Activated T-helper 2 cell treated with anti-CD3 and anti-CD28 coated beads, Interferon-gamma antibody, Interleukin-2, Interleukin-4, amounts not matched to agents 10 μg/mL and 5 μg/mL and 100 μg/mL, durations not matched to agents 14 hours and 24 hours and 36 hours (primary cell): Measurements from ENCODE around the gene PI4KA. TPM values are rescaled to one million over a fixed set of nuclear protein-coding genes. Genes with fewer than 3 reads are reported as not detected.
A peak's percentile ranks its signal among the peaks of the same experiment; 100 is the strongest.

Experiments
- DNase-seq: peaks from one replicate; pipeline ENCODE4 v3.0.0; 2021; ENCODE audit warnings: low spot score
- H3K27ac Mint-ChIP-seq: one replicate; pipeline ENCODE4 v1.8.0; 2021; ENCODE audit warnings: mixed read lengths
- H3K27me3 Mint-ChIP-seq: one replicate; pipeline ENCODE4 v1.8.0; 2021; ENCODE audit warnings: low read depth, mixed read lengths
- H3K36me3 Mint-ChIP-seq: one replicate; pipeline ENCODE4 v1.8.0; 2021; ENCODE audit warnings: low read depth, mixed read lengths
- H3K4me1 Mint-ChIP-seq: one replicate; pipeline ENCODE4 v1.8.0; 2021; ENCODE audit warnings: low read depth, mixed read lengths
- H3K4me3 Mint-ChIP-seq: one replicate; pipeline ENCODE4 v1.8.0; 2021; ENCODE audit warnings: low read depth, mild to moderate bottlenecking, moderate library complexity, mixed read lengths
- H3K9me3 Mint-ChIP-seq: one replicate; pipeline ENCODE4 v1.8.0; 2021; ENCODE audit warnings: mixed read lengths
- intact Hi-C: fragments of 100-400 bp; cut with micrococcal nuclease; formaldehyde crosslinking; loops from one replicate; pipeline ENCODE4 v1.15.1; 2023
- total RNA-seq: library from RNA; stranded (reverse); gene quantifications from 2 replicates; pipeline ENCODE4 v1.2.3, GENCODE V29; 2022

The PI4KA gene
- total RNA-seq, 1 donor from 2014 or later, result 73.4 TPM

DNA sequence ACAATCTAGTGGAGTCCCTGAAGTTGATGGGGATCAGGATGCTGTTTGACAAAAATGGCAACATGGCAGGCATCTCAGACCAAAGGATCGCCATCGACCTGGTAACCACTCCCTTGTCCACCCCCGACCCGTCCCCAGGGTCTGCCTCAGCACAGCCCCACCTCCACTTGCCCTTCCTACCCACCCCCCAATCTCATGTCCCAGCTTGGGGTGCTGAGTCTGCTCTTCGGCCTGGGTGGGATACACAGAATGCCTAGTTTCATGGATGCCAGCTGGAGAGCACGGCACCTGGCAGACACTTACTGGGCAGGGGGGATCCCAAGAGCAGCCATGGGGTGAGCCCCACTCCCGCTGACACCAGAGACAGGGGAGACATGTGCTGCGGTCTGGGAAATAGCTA is 72.6 kb downstream of the PI4KA start:
- Mint-ChIP-seq H3K4me3 (no peak overlapping the region), H3K4me1 (peaks cover 19% of the 10 kb centered on the region), H3K27ac (no peak overlapping the region), H3K36me3 (peaks cover 24% of the 10 kb centered on the region), H3K27me3 (no peaks in the 10 kb centered on the region), H3K9me3 (no peaks in the 10 kb centered on the region)
- intact Hi-C loops, result loop anchor here (10.0 kb wide), 1 partner anchor 69 kb away; the partner anchor contains the start of genes PI4KA and SNAP29
- no peak for DNase-seq

DNA sequence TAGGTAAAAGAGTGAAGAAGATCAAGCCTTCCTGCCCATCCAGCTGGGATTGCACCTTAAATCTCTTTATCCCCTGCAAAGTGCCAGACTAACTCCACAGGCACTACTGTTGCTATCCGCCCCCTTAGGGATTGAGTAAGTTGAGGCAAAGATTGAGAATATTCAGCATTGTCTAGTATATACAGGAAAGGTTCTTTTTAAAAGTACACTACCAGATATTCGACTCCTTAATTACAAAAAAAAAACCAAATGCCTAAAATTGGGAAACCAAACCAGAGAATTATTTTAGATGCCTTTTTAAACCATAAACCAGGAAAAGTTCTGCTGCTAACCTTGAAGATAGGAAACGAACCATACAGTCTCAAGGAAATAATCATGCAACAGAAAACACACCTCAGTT is 73.2 kb downstream of the PI4KA start:
- DNase-seq, result no peak
- Mint-ChIP-seq H3K27ac (no peak overlapping the region), H3K27me3 (no peaks in the 10 kb centered on the region), H3K4me3 (no peak overlapping the region), H3K4me1 (peaks cover 19% of the 10 kb centered on the region), H3K36me3 (peaks cover 18% of the 10 kb centered on the region), H3K9me3 (no peaks in the 10 kb centered on the region)
- intact Hi-C loops, result loop anchor here (10.0 kb wide), 1 partner anchor 69 kb away; the partner anchor contains the start of genes PI4KA and SNAP29

- peaks cover 29% of the 10 kb centered on the region for H3K4me1 Mint-ChIP-seq
- H3K4me3 Mint-ChIP-seq, result no peak overlapping the region
- no peaks in the 10 kb centered on the region for H3K9me3 Mint-ChIP-seq
- intact Hi-C loops, result loop anchor here (10.0 kb wide), 1 partner anchor 71 kb away; the partner anchor contains the start of genes PI4KA and SNAP29
- peaks cover 28% of the 10 kb centered on the region for H3K36me3 Mint-ChIP-seq
- peak overlapping the region; percentile 17 for H3K27ac Mint-ChIP-seq
- H3K27me3 Mint-ChIP-seq, result no peaks in the 10 kb centered on the region
- peak; percentile 16 for DNase-seq
Observed at GRCh38 chr22:20783844-20784723, 74.5 kb downstream of the PI4KA start.

- no peaks in the 10 kb centered on the region for H3K9me3 Mint-ChIP-seq
- peaks cover 34% of the 10 kb centered on the region for H3K4me1 Mint-ChIP-seq
- no peak for DNase-seq
- no peaks in the 10 kb centered on the region for H3K27me3 Mint-ChIP-seq
- no peak overlapping the region for H3K4me3 Mint-ChIP-seq
- no peak overlapping the region for H3K27ac Mint-ChIP-seq
- peaks cover 28% of the 10 kb centered on the region for H3K36me3 Mint-ChIP-seq
- intact Hi-C loops, result loop anchor here (10.0 kb wide), 1 partner anchor 72 kb away; the partner anchor contains the start of genes PI4KA and SNAP29
Observed at GRCh38 chr22:20783300-20783673, 75.3 kb downstream of the PI4KA start.

- Mint-ChIP-seq H3K9me3 (no peaks in the 10 kb centered on the region), H3K36me3 (peaks cover 29% of the 10 kb centered on the region), H3K4me3 (no peak overlapping the region), H3K27me3 (no peaks in the 10 kb centered on the region), H3K27ac (no peak overlapping the region), H3K4me1 (peaks cover 35% of the 10 kb centered on the region)
- no peak for DNase-seq
- intact Hi-C loops, result loop anchor here (10.0 kb wide), 1 partner anchor 72 kb away; the partner anchor contains the start of genes PI4KA and SNAP29
Observed at GRCh38 chr22:20782596-20783299, 75.9 kb downstream of the PI4KA start.

DNA sequence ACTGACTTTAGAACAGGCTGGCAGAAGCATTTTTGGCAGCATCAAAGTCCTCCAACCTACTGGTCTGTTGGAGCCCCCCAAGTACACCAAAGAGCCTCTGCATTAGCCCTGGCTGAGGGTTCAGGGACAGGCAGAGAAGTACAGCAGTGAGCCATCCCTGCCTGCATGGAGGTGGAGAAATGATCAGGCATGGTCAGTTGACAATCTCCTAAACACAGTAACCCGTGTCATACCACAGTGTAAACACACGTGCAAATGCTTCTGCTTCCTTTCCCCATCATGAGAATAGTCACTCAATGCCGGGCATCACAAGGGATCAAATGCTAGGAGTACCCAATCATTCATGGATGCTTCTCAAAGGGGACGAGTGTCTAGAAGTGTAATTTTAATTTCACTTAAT is 76.5 kb downstream of the PI4KA start:
- Mint-ChIP-seq H3K27ac (peak overlapping the region; percentile 60), H3K4me3 (no peak overlapping the region), H3K4me1 (peaks cover 38% of the 10 kb centered on the region), H3K27me3 (no peaks in the 10 kb centered on the region), H3K9me3 (no peaks in the 10 kb centered on the region), H3K36me3 (peaks cover 34% of the 10 kb centered on the region)
- intact Hi-C loops, result loop anchor here (10.0 kb wide), 1 partner anchor 73 kb away; the partner anchor contains the start of genes PI4KA and SNAP29
- DNase-seq, result no peak

DNA sequence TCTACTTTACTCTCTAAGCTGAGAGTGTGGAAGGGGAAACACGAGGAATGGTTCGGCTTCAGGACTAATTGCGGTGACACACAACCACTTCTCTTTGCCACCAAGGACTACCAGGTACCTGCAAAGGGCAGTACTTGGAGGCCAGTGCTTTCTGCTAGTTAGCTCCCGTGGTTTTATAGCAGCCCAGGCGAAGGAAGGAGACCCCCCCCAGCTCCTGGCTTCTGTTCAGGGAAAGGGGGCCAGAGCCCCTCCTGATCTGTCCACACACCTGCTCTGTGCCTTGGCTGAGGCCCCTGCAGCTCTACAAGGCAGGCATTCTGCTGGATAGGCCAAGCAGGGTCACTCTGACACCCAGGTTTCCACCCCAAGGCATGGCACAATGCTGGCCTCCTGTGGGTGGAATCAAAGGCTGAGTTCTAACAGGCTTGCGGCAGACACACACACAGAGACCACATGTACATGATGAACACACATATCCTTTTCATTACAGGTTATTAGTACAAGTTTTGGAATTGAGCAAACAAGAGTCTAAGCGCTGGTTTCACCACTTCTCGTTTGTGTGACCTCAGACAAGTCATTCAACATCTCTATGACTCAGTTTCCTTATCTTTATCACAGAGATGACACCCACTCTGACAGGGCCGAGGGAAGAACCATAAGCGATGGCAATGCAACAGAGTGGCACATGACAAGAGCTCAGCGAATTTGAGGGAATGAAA is 77.2 kb downstream of the PI4KA start:
- Mint-ChIP-seq H3K4me3 (no peak overlapping the region), H3K27ac (peak overlapping the region; percentile 75)
- intact Hi-C loops, result loop anchor here (2.0 to 10.0 kb wide), 2 partner anchors 73 to 79 kb away; partner anchors contain the start of genes PI4KA and SNAP29

GRCh38 chr22:20779818-20780158 is 78.8 kb downstream of the PI4KA start:
- H3K4me3 Mint-ChIP-seq, result no peak overlapping the region
- H3K9me3 Mint-ChIP-seq, result no peaks in the 10 kb centered on the region
- no peaks in the 10 kb centered on the region for H3K27me3 Mint-ChIP-seq
- peaks cover 38% of the 10 kb centered on the region for H3K4me1 Mint-ChIP-seq
- peaks cover 34% of the 10 kb centered on the region for H3K36me3 Mint-ChIP-seq
- intact Hi-C loops, result loop anchor here (2.0 to 10.0 kb wide), 2 partner anchors 75 to 77 kb away; partner anchors contain the start of genes PI4KA and SNAP29
- H3K27ac Mint-ChIP-seq, result no peak overlapping the region
- no peak for DNase-seq

More for the DNA sequence above, 77.2 kb downstream of the PI4KA start:
- H3K36me3 Mint-ChIP-seq, result peaks cover 34% of the 10 kb centered on the region
- H3K27me3 Mint-ChIP-seq, result no peaks in the 10 kb centered on the region
- no peak for DNase-seq
- peaks cover 38% of the 10 kb centered on the region for H3K4me1 Mint-ChIP-seq
- no peaks in the 10 kb centered on the region for H3K9me3 Mint-ChIP-seq

DNA sequence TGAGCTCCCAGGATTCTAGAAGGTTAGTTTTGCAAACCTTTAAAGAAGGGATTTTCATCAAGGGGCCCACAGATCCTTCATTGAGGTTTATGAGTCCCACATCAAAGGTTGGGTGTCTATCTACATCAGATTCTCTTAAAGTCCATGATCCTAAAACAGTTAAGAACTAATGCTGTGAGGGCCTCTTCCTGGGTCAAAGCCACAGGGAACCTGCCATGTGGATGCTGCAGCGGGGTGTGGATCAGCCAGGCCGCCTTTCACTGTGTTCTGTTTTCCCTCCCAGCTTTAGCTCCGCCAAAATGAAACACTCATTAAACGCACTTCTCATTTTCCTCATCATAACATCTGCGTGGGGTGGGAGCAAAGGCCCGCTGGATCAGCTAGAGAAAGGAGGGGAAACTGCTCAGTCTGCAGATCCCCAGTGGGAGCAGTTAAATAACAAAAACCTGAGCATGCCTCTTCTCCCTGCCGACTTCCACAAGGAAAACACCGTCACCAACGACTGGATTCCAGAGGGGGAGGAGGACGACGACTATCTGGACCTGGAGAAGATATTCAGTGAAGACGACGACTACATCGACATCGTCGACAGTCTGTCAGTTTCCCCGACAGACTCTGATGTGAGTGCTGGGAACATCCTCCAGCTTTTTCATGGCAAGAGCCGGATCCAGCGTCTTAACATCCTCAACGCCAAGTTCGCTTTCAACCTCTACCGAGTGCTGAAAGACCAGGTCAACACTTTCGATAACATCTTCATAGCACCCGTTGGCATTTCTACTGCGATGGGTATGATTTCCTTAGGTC is 79.4 kb downstream of the PI4KA start:
- peaks cover 34% of the 10 kb centered on the region for H3K4me1 Mint-ChIP-seq
- no peak overlapping the region for H3K27ac Mint-ChIP-seq
- H3K4me3 Mint-ChIP-seq, result no peak overlapping the region
- no peaks in the 10 kb centered on the region for H3K9me3 Mint-ChIP-seq
- no peaks in the 10 kb centered on the region for H3K27me3 Mint-ChIP-seq
- no peak for DNase-seq
- intact Hi-C loops, result no loop called here
- peaks cover 34% of the 10 kb centered on the region for H3K36me3 Mint-ChIP-seq

GRCh38 chr22:20777420-20778177 is 81.0 kb downstream of the PI4KA start:
- intact Hi-C loops, result no loop called here
- Mint-ChIP-seq H3K9me3 (no peaks in the 10 kb centered on the region), H3K36me3 (peaks cover 29% of the 10 kb centered on the region), H3K4me3 (no peak overlapping the region), H3K27ac (peak overlapping the region; percentile 62), H3K4me1 (peaks cover 31% of the 10 kb centered on the region), H3K27me3 (no peaks in the 10 kb centered on the region)
- DNase-seq, result no peak

GRCh38 chr22:20776624-20777405 is 81.8 kb downstream of the PI4KA start:
- no peak for DNase-seq
- Mint-ChIP-seq H3K27ac (no peak overlapping the region), H3K36me3 (peaks cover 25% of the 10 kb centered on the region), H3K4me3 (no peak overlapping the region), H3K27me3 (no peaks in the 10 kb centered on the region), H3K4me1 (peaks cover 25% of the 10 kb centered on the region), H3K9me3 (no peaks in the 10 kb centered on the region)
- intact Hi-C loops, result no loop called here
